Activated effector memory CD4-positive, alpha-beta T cell treated with anti-CD3 and anti-CD28 coated beads, Interleukin-2, amount 50 U/mL, for 16 hours (primary cell): ENCODE data around the gene LORICRIN.
"Not testable (repeated sequence)": the region's sequence is repeated elsewhere in the genome, so short reads cannot be mapped to it uniquely, and the experiment has no call there.

Experiments used
- DNase-seq: peaks from one replicate; pipeline ENCODE4 v3.0.0-alpha.2; 2020

LORICRIN gene

DNA sequence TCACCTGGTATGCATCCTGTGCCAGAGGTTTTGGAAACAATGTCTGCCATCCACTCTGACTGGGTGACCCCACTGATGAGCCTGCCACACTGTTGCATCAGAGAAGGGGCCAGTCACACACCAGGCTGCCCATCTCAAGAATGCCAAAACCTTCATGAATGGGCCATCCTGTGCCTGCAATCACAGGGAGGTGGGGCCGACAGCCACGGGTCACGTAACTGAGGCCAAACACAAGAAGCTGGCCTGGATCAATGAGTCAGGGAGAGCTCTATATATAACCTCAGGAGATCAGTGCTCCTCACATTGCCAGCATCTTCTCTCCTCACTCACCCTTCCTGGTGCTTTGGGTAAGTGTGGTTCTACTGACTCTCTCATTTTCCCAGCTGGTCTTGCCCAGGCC, at the start of gene LORICRIN:
TSS of gene LORICRIN (plus strand) at position 301 of the 400 bp plus-strand sequence. CDS start 1,263 bp downstream, outside the sequence.
- DNase-seq: no peak

DNA sequence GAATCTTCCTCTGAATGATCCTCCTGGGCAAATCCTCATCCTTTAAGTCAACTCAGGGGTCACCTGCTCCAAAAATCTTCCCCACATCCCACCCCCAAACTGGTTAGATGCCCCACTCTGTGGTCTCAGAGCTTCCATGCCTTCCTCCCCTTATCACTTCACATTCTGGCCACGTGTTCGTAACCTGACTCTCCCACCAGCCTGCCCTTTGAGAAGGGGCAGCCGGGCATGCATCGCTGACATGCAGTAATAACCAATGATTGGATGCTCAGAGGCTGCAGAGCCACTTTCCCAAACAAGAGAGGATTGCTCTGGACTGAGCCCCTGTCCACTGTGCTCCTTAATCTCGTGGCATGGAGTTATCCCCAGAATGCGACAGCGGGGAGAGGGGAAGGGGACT, 49.3 kb upstream of the LORICRIN start:
- DNase-seq: no peak

DNA sequence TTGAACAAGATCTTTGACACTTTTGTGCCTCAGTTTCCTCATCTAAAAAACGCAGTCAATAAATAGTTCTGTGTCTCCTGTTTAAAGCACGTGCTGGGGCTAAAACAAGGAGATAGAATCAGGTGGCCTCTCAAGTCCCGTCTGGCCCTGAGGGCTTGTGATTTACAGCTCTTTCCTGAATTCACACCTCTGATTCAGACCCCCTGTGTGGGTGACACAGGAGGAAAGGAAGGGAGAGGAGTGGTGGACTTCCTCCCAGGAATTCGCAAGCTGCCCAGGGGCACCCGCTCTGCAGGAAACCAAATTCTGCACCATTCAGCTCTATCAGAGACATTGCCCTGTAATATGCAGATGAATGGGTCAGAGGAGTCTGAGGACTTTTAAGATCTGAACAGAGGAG, 47.3 kb upstream of the LORICRIN start:
- no peak for DNase-seq

- DNase-seq: no peak
Observed at GRCh38 chr1:153213519-153213918, 46.0 kb upstream of the LORICRIN start.

GRCh38 chr1:153217212-153217611, 42.3 kb upstream of the LORICRIN start, which contains the start of gene PRR9:
TSS of gene PRR9 (plus strand) at chr1:153217584. CDS start at chr1:153218145, 561 bp downstream.
- DNase-seq: no peak

GRCh38 chr1:153217744-153218416, 41.6 kb upstream of the LORICRIN start:
- no peak for DNase-seq

DNA sequence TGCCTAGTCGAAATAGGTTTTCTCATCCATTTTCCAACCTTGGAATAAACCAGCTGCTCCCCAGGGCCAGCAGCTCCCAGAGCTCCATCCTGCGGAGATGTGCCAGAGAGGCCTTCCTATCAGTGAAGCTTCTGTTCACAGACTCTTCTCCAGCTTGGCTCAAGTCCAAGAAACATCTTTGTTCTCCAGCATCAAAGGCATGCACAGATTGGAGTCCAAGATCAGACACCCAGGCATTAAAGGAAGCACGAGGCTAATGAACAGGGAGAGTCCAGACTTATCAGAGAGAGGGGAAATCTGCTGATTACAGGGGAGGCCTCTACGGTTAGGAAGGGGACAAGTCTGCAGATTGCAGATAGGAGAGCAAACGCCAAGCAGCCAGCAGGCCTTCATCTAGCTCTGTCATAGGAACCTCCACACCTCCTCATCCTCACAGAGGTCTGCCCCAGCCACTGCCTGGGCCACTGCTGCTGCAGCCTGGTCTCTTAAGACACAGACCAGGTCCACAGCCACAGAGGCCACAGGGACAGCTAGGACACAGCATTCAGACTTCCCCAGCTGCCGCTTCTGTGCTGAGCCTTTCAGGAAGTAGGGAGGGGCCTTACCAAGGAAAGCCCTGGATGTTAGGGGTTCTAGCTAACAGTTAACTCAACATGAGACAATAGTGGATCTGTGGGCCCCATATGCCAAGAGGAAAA, 38.7 kb upstream of the LORICRIN start:
- no peak for DNase-seq

DNA sequence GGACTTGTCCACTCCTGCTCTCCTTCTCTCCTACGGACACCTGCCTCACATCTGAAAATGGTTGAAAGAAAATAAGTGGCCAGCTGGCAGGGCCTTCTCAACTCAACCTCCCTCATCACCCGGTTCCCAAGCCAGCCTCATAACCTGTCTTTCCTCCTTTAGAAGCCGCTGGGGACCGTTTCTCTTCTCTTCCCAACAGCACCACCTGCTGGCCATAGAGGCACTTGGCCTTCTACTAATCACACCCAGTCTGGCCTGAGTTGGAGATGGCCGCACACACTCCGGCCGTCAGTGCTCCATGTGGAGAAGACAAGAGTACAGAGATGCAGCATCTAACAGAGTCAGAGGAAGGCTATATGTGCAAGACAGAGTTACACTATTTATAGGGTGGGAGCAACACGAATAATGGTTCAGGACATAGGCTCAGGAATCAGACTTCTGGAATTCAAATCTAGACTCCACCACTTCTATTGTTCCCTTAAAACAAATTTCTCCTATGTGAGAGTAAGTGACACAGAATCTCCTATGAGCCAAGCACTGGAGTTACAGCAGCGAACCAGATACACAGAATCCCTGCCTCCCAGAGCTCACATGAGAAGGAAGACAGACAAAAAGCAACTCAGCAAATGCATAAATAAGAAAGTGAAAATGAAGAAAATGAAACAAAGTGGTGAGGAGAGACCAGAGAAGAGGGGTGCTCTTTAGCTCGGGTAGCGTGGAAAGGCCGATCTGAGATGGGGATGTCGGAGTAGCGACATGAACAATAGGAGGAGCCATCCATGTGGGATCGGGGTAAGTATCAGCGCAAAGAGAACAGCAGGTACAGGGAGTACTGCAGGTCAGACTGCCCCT, 36.2 kb upstream of the LORICRIN start:
- peak; percentile 81 for DNase-seq

DNA sequence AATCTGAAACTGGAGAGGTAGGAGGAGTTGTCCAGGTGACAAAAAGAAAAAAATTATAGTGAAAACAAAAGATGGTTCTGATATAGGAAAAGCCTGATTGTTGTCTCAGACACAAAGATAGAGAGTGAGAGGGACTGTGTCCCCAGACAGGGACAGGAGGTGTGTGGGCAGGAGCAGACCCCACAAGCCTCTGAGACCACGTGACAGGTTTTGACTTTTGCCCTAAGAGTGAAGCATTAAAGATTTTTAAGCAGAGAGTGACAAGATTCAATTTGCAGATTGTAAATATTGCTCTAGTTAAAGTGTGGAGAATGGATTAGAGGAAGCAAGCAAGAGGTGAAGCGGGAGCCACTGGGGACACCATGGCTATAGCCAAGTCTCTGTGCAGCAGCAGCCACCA, 31.7 kb upstream of the LORICRIN start:
- DNase-seq: no peak

DNA sequence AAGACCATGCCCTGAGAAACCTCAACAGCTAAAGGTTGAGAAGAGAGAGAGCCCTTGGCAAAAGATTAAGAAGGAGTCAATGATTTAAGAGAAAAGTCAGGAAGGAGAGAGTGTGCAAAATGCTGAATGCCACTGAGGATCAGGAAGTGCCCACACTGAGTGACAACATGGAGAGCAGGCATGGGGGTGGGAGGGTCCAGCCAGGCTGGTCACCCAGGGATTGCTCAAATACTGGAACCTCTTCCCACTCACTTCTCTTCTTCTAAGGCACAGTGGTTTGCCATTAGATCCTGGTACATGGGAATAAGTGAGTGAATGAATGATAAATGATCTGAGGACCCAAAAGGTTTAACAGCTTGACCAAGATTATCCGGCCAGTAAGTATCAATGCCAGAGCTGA, 31.0 kb upstream of the LORICRIN start:
- no peak for DNase-seq

DNA sequence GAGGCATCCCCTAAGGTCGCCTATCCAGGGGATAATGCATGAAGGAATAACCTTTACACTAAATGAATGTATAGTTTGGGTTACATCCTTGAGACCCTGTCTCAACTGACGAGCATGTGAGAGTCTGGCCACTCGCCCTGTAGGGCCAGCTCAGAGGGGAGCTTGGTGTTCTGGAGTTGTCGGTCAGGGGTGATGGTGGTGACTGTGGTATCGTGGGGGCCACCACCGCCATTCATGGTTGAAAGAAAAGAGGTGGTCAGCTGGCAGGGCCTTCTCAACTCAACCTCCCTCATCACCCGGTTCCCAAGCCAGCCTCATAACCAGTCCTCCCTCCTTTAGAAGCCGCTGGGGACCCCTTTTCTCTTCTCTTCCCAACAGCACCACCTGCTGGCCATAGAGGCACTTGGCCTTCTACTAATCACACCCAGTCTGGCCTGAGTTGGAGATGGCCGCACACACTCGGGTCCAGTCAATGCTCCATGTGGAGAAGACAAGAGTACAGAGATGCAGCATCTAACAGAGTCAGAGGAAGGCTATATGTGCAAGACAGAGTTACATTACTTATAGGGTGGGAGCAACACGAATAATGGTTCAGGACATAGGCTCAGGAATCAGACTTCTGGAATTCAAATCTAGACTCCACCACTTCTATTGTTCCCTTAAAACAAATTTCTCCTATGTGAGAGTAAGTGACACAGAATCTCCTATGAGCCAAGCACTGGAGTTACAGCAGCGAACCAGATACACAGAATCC, 30.2 kb upstream of the LORICRIN start:
- not testable (repeated sequence) for DNase-seq

DNA sequence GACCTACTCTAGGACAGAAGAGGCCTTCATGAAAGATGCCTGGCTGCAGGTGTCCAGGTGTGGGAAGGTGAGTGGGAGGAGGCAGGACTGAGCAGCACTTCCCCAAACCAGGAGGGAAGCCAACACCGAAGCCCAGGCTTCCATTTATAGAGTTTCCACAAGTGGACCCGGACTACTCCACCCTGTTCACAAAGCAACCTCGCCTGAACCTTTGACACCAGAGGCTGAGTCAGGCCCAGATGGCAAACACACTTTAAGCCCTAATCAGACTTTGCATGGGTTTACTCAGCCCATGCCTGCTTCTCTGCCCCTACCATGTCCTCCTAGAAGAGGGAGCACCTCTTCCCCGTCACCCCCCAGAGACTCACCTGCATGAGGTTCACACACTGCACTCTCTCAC, 28.1 kb upstream of the LORICRIN start:
- DNase-seq: no peak

- no peak for DNase-seq
Observed at GRCh38 chr1:153231785-153232184, 27.7 kb upstream of the LORICRIN start.

GRCh38 chr1:153232553-153232952, 26.9 kb upstream of the LORICRIN start:
- DNase-seq: no peak

DNA sequence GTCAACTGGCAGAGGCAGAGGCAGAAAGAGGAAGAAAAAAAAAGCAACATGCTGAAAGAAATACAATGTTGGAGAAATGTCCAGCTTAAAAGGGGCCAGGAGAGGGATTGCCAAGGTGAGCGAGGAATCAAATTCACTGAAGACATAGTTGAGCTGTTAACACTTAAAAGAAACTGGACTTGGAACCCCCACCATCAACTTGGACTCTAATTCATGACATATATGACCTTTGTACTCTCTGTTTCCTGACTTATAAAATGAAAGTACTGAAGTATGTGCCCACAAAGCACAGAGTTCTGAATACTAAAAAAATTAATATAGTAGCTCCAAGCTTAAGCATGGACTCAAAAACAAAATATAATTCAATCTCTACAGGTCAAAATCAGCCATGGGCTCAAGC, 26.0 kb upstream of the LORICRIN start:
- no peak for DNase-seq

- DNase-seq: no peak
Observed at GRCh38 chr1:153238527-153238926, 21.0 kb upstream of the LORICRIN start.

GRCh38 chr1:153242160-153242559, 17.3 kb upstream of the LORICRIN start:
- no peak for DNase-seq

DNA sequence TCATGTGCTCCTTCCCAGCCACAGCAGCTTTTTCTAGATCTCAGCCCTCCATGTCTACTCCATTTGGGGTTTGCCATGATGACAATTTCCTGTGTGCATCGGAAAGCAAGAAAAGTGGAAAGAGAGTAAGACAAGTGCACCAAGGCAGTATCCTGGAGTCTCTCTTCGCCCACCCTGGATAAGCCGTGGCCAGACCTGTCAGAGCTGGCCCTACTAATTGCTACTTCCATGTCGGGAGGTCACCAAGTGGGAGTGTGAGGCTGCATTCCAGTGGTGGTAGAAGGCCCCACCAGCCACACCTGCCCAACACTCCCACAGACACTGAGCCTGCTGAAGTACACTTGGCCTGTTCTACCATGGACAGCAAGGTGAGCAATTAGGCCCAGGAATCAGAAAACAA, 14.0 kb upstream of the LORICRIN start:
- DNase-seq: no peak

DNA sequence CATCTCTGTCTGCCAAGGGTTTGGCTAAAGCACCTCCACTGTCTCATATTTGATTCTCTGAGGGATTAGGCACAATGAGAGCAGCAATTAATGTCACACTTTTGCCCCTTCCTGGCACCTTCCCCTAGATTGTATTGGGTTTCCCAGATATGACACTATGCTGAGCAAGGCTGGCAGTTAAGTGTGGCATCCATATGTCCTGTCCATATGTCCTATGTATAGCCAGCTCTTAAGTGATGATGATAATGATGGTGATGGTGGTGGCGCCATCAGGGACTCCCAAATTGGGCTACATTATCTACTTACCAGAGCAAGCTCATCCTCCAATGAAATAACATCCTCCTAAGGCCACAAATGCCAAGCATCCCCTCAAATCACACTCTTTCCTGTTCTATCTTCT, 13.5 kb upstream of the LORICRIN start:
- no peak for DNase-seq

- no peak for DNase-seq
Observed at GRCh38 chr1:153246825-153247224, 12.7 kb upstream of the LORICRIN start.

DNA sequence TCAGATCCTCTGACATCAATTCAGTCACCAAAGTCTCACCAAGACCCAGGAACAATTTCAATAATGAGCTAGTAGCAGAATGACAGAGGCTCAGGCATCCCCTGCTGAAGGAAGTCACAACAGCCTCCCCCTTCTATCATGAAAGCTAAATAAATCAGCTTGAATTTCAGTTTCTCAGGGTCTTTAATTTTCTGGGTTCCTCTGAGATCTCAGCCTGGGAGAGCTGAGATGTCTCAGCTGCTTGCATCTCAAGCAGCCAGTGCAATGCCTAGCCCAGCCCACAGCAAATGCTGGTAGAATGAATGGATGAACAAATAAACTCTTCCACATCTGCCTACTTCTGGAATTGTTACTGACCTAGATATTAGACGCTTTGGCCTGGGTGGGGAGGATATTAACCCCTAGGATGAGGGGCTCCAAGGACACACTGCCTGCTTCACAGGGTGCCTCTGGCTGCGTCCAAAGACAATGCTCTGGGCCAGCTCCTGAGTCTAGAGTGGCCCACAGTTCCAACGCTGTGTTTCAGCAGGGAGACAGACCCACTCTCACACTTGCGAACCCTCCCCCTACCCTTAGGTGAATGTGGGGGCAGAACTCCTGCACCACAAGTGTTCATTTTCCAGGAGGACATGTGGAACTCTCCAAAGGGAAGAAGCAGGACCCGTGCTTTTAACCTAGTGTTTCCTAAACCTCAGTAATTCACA, 11.2 kb upstream of the LORICRIN start:
- no peak for DNase-seq

DNA sequence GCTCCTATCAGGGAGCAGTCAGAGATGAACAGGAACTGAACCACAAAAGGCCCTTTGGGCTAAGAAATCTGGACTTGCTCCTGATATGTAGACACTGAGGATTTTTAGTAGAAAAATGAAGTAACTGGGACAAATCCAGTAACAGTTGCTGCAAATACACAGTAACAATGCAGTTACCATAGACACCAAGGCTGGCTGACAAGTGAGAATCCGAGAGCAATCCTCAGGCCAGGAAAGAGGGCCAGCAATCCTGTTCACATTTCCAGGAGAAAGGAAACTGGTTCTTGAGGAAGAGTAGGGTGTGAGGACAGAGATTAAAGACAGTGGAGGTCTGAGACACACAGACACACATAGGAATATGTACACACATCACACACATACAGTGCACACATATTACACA, 9.3 kb upstream of the LORICRIN start:
- DNase-seq: no peak
